Smooth muscle cell (in vitro differentiated cells): Measurements from ENCODE around the gene UCHL1. TPM values are rescaled to one million over a fixed set of nuclear protein-coding genes. Genes with fewer than 3 reads are reported as not detected.

Experiments
- DNase-seq: peaks from one replicate; lab custom pipeline; 2025; ENCODE audit not compliant: unreplicated experiment; lab: John Stamatoyannopoulos, UW
- H2AFZ ChIP-seq: fragments of 200-600 bp; sonication (generic); 2 replicates; pipeline ENCODE4 v1.6.0; 2016; ENCODE audit warnings: antibody characterized with exemption, low read depth, mild to moderate bottlenecking
- H3F3A ChIP-seq: fragments of 200-600 bp; sonication (generic); 2 replicates; pipeline ENCODE4 v1.6.0; 2017; ENCODE audit warnings: antibody characterized with exemption, low read depth
- H3K27ac ChIP-seq: fragments of 200-600 bp; sonication (generic); 2 replicates; pipeline ENCODE4 v1.5.1; 2016; ENCODE audit warnings: low read depth, mild to moderate bottlenecking
- H3K27me3 ChIP-seq: fragments of 200-600 bp; sonication (generic); 2 replicates; pipeline ENCODE4 v1.6.1; 2016; ENCODE audit warnings: low read depth, mild to moderate bottlenecking
- H3K36me3 ChIP-seq: fragments of 200-600 bp; sonication (generic); 2 replicates; pipeline ENCODE4 v1.5.1; 2016; ENCODE audit warnings: low read depth
- H3K4me1 ChIP-seq: fragments of 200-600 bp; sonication (generic); 2 replicates; pipeline ENCODE4 v1.5.1; 2016; ENCODE audit warnings: low read depth
- H3K4me2 ChIP-seq: fragments of 200-600 bp; sonication (generic); 2 replicates; pipeline ENCODE4 v1.6.0; 2016; ENCODE audit warnings: mild to moderate bottlenecking
- H3K4me3 ChIP-seq: fragments of 200-600 bp; sonication (generic); 2 replicates; pipeline ENCODE4 v1.5.1; 2016; ENCODE audit warnings: mild to moderate bottlenecking
- H3K79me2 ChIP-seq: fragments of 200-600 bp; sonication (generic); 2 replicates; pipeline ENCODE4 v1.6.0; 2016; ENCODE audit warnings: low read depth, mild to moderate bottlenecking
- H3K9ac ChIP-seq: fragments of 200-600 bp; sonication (generic); 2 replicates; pipeline ENCODE4 v1.6.0; 2016; ENCODE audit warnings: low read depth
- H3K9me3 ChIP-seq: fragments of 200-600 bp; sonication (generic); replicated peaks from 2 replicates; pipeline ENCODE4 v1.5.1; 2016; ENCODE audit warnings: low read depth
- H4K20me1 ChIP-seq: fragments of 200-600 bp; sonication (generic); 2 replicates; pipeline ENCODE4 v1.6.0; 2016; ENCODE audit warnings: low read depth
- WGBS: methylation state at CpG from one replicate; pipeline ENCODE4 v1.1.7; 2016; ENCODE audit warnings: low lambda C conversion rate; 5-methylcytosine and 5-hydroxymethylcytosine counted together
- polyA plus RNA-seq: library from polyadenylated mRNA; unstranded; fragments of >200 nt; fragmentation: Nextera tagmentation; extraction: Ambion mirVana; gene quantifications from 2 replicates; pipeline ENCODE4 v1.2.1, GENCODE V29; 2016
- total RNA-seq: library from RNA; depleted of rRNA; stranded (reverse); fragments of >200 nt; gene quantifications from 2 replicates; pipeline ENCODE4 v1.2.3, GENCODE V29; 2014
- TF ChIP-seq, protein P1 (sequence below): fragments of 200-600 bp; sonication (generic); IDR thresholded peaks from 2 replicates; pipeline ENCODE4 v1.5.1; 2017; ENCODE audit warnings: borderline replicate concordance, mild to moderate bottlenecking, antibody characterized with exemption; ENCODE audit not compliant: insufficient read depth, poor library complexity, severe bottlenecking

UCHL1 gene
- total and polyA plus RNA-seq, 2 experiments from 2014 or later = 223 to 330 TPM

GRCh38 chr4:41288254-41288653, 31.5 kb downstream of the UCHL1 start:
- Histone ChIP-seq H3K9ac (no peak overlapping the region), H3K36me3 (no peaks in the 10 kb centered on the region), H3K4me3 (no peak overlapping the region), H3K9me3 (no peaks in the 10 kb centered on the region), H3F3A (no peaks in the 10 kb centered on the region), H3K27me3 (no peaks in the 10 kb centered on the region), H2AFZ (no peak overlapping the region), H3K4me1 (no peaks in the 10 kb centered on the region), H3K79me2 (no peaks in the 10 kb centered on the region), H3K27ac (no peak overlapping the region), H3K4me2 (no peak overlapping the region), H4K20me1 (no peaks in the 10 kb centered on the region)
- TF ChIP-seq, protein P1, sequence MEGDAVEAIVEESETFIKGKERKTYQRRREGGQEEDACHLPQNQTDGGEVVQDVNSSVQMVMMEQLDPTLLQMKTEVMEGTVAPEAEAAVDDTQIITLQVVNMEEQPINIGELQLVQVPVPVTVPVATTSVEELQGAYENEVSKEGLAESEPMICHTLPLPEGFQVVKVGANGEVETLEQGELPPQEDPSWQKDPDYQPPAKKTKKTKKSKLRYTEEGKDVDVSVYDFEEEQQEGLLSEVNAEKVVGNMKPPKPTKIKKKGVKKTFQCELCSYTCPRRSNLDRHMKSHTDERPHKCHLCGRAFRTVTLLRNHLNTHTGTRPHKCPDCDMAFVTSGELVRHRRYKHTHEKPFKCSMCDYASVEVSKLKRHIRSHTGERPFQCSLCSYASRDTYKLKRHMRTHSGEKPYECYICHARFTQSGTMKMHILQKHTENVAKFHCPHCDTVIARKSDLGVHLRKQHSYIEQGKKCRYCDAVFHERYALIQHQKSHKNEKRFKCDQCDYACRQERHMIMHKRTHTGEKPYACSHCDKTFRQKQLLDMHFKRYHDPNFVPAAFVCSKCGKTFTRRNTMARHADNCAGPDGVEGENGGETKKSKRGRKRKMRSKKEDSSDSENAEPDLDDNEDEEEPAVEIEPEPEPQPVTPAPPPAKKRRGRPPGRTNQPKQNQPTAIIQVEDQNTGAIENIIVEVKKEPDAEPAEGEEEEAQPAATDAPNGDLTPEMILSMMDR = no peak
- DNase-seq = no peak
- 89% methylated on average over 10 of the region's 10 CpGs for WGBS

DNA sequence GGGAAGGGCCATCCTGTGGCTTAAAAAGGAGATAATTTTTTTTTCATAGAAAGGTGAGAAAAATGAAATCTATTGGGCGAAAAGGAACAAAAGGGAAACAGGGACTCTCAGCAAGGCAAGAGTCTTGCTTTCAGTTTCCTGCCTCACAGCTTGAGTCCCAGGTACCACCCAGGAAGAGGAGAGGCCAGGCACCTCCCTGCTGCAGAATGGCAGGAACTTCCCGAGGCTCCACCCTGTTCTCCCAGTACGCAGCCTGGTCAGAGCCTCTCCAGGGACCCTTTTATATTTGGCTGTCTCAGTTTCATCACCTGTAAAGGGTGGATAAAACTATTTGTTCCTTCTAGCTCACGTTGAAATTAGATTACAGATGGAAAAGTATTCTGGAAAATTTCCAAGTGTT, 33.8 kb downstream of the UCHL1 start:
- H3K9ac ChIP-seq = no peak overlapping the region
- no peak for DNase-seq
- WGBS = 90% methylated on average over 4 of the region's 4 CpGs
- no peak overlapping the region for H3K4me2 ChIP-seq
- H3K79me2 ChIP-seq = no peaks in the 10 kb centered on the region
- TF ChIP-seq, protein P1 = no peak
- no peaks in the 10 kb centered on the region for H3K36me3 ChIP-seq
- no peaks in the 10 kb centered on the region for H3K9me3 ChIP-seq
- H2AFZ ChIP-seq = no peak overlapping the region
- no peaks in the 10 kb centered on the region for H3K27me3 ChIP-seq
- H3F3A ChIP-seq = no peaks in the 10 kb centered on the region
- no peaks in the 10 kb centered on the region for H3K4me1 ChIP-seq
- H3K4me3 ChIP-seq = no peak overlapping the region
- no peak overlapping the region for H3K27ac ChIP-seq
- no peaks in the 10 kb centered on the region for H4K20me1 ChIP-seq

DNA sequence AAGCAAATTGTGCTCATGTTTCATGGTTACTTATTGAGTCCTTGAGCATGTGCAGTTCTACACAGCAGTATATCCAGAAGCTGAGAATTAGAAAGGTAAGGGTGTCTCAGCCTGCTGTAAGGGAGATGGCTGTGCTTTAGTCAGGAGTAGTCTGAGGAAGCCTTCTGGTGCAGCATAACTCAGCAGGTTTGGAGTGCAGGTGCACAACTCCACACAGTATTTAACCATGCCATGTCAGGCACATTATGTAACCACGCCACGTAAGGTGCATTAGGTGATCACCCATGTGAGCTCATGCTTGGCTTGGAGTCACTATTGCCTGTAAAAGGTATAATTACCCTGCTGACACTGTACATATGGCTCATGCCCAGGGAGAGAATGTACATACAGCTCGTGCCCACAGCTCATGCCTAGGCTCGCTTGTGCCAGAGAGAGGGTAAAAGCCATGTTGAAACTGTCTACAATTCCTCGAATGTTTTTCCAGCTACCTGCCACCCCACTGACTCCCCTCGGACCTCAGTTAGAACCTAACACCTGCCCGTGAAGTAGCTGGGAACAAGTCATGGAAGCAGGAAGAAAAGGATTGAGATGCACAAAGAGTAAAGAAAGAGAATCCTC, 37.8 kb downstream of the UCHL1 start:
- Histone ChIP-seq H3K4me2 (no peak overlapping the region), H3K27me3 (no peaks in the 10 kb centered on the region), H4K20me1 (no peaks in the 10 kb centered on the region), H3K4me3 (no peak overlapping the region), H3K79me2 (no peaks in the 10 kb centered on the region), H3K4me1 (no peaks in the 10 kb centered on the region), H3K9me3 (no peaks in the 10 kb centered on the region), H3K36me3 (no peaks in the 10 kb centered on the region), H3K27ac (no peak overlapping the region), H2AFZ (no peak overlapping the region), H3K9ac (no peak overlapping the region), H3F3A (no peaks in the 10 kb centered on the region)
- WGBS = 93% methylated on average over 7 of the region's 7 CpGs
- DNase-seq = no peak
- TF ChIP-seq, protein P1 = no peak

GRCh38 chr4:41296995-41297394, 40.3 kb downstream of the UCHL1 start:
- H4K20me1 ChIP-seq = no peaks in the 10 kb centered on the region
- no peak overlapping the region for H3K4me3 ChIP-seq
- no peak overlapping the region for H3K9ac ChIP-seq
- no peaks in the 10 kb centered on the region for H3K79me2 ChIP-seq
- no peak overlapping the region for H3K27ac ChIP-seq
- H2AFZ ChIP-seq = no peak overlapping the region
- 64% methylated on average over 1 of the region's 1 CpG for WGBS
- H3K4me1 ChIP-seq = no peaks in the 10 kb centered on the region
- no peaks in the 10 kb centered on the region for H3K9me3 ChIP-seq
- TF ChIP-seq, protein P1 = no peak
- H3F3A ChIP-seq = no peaks in the 10 kb centered on the region
- DNase-seq = no peak
- no peaks in the 10 kb centered on the region for H3K27me3 ChIP-seq
- no peak overlapping the region for H3K4me2 ChIP-seq
- no peaks in the 10 kb centered on the region for H3K36me3 ChIP-seq
